PFSK-1 (cell line): ENCODE data around the gene PRPF38A.

Experiments used
- FOXP2 ChIP-seq: optimal IDR thresholded peaks from 2 replicates; pipeline ENCODE3; 2011; ENCODE audit warnings: borderline replicate concordance, control low read depth, inconsistent platforms; ENCODE audit not compliant: insufficient read depth; ENCODE audit errors: extremely low read length, extremely low read depth
- POLR2AphosphoS5 ChIP-seq: IDR thresholded peaks from 2 replicates; pipeline ENCODE4 v1.6.1; 2012; ENCODE audit warnings: low read depth, mild to moderate bottlenecking, control low read depth, low read length, moderate library complexity
- SIN3A ChIP-seq: IDR thresholded peaks from 2 replicates; pipeline ENCODE4 v1.6.1; 2012; ENCODE audit warnings: mild to moderate bottlenecking, low read length, moderate library complexity, borderline replicate concordance; ENCODE audit not compliant: insufficient read depth
- TAF1 ChIP-seq: IDR thresholded peaks from 2 replicates; pipeline ENCODE4 v1.6.1; 2012; ENCODE audit warnings: low read length, control low read depth, borderline replicate concordance; ENCODE audit not compliant: insufficient read depth
- TF ChIP-seq, protein P1 (sequence below), 2 experiments: IDR thresholded peaks; 2 replicates each; pipeline versions ENCODE4 v1.6.1 to v1.8.0; 2011 to 2012; ENCODE audit warnings: low read depth in 2 of 2, low read length in 2 of 2, control low read depth in 1 of 2, inconsistent platforms in 1 of 2, mild to moderate bottlenecking in 1 of 2, moderate library complexity in 1 of 2; ENCODE audit not compliant: insufficient read depth in 1 of 2

The PRPF38A gene

DNA sequence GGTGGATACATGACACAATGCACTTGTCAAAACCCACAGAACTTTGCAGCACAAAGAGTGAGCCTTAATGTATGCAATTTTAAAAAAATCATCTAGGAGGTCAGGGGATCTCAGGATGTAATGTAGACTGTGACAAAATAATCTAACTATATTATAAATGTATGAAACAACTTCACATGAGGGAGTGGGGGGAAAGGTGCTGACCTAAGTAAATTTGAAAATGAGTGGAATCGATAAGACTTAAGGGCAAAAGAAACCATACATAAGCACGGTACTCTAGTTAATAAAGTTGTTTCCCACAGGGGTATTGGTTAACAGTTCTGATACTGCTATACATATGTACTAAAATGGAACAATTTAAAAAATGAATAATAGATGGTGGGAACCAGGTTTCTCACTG is 64.7 kb downstream of the PRPF38A start:
- TF ChIP-seq, protein P1, sequence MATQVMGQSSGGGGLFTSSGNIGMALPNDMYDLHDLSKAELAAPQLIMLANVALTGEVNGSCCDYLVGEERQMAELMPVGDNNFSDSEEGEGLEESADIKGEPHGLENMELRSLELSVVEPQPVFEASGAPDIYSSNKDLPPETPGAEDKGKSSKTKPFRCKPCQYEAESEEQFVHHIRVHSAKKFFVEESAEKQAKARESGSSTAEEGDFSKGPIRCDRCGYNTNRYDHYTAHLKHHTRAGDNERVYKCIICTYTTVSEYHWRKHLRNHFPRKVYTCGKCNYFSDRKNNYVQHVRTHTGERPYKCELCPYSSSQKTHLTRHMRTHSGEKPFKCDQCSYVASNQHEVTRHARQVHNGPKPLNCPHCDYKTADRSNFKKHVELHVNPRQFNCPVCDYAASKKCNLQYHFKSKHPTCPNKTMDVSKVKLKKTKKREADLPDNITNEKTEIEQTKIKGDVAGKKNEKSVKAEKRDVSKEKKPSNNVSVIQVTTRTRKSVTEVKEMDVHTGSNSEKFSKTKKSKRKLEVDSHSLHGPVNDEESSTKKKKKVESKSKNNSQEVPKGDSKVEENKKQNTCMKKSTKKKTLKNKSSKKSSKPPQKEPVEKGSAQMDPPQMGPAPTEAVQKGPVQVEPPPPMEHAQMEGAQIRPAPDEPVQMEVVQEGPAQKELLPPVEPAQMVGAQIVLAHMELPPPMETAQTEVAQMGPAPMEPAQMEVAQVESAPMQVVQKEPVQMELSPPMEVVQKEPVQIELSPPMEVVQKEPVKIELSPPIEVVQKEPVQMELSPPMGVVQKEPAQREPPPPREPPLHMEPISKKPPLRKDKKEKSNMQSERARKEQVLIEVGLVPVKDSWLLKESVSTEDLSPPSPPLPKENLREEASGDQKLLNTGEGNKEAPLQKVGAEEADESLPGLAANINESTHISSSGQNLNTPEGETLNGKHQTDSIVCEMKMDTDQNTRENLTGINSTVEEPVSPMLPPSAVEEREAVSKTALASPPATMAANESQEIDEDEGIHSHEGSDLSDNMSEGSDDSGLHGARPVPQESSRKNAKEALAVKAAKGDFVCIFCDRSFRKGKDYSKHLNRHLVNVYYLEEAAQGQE (IDR thresholded peaks at IDR 0.05; ENCODE audit: insufficient read depth in 1 of 2, low read depth in 2 of 2, low read length in 2 of 2), result no peak
- no peak for TF ChIP-seq SIN3A
- TF ChIP-seq FOXP2, result no peak
- no peak for TF ChIP-seq POLR2AphosphoS5
- no peak for TF ChIP-seq TAF1
